A549 (cell line): ENCODE results near the gene CLEC20A. TPM values are rescaled to one million over a fixed set of nuclear protein-coding genes. Genes with fewer than 3 reads are reported as not detected.

ENCODE experiments used
- ATAC-seq, 2 experiments: fragments of 200-7000 bp in 1 of 2; fragments of >200 bp in 1 of 2; cut with Nextera tagmentation in 1 of 2; cut with Tn5 transposase in 1 of 2; 3 replicates each; pipeline versions ENCODE4 v1.8.0 to v1.9.1; 2018 to 2020; ENCODE audit warnings: mild to moderate bottlenecking in 1 of 2, moderate library complexity in 1 of 2
- CTCF ChIA-PET: fragments of 300-600 bp; sonication (Branson Sonifier 250); formaldehyde crosslinking; extraction: SDS; loops from one replicate; lab custom pipeline; 2021; ENCODE audit warnings: antibody characterized with exemption, inconsistent platforms; lab: Yijun Ruan, JAX
- POLR2A ChIA-PET: fragments of 350-600 bp; formaldehyde crosslinking; extraction: SDS; loops from one replicate; lab custom pipeline; 2021; ENCODE audit warnings: antibody characterized with exemption, inconsistent platforms; lab: Yijun Ruan, JAX
- DNase-seq, 2 experiments: peaks; one replicate each; pipeline versions ENCODE4 v3.0.0 to v3.0.0-alpha.2; 2011 to 2016; ENCODE audit warnings: low read depth in 1 of 2, low spot score in 1 of 2
- FAIRE-seq: peaks from 2 replicates; lab custom pipeline; 2011; peaks lifted over from hg19 to GRCh38; lab: Jason Lieb, UNC
- H3K27ac ChIP-seq, 2 experiments: fragments of >200 bp; sonication (Bioruptor Twin); formaldehyde crosslinking; 3 replicates each; pipeline ENCODE4 v1.5.1; 2016 to 2017
- H3K4me1 ChIP-seq: fragments of >200 bp; sonication (Bioruptor Twin); formaldehyde crosslinking; 3 replicates; pipeline ENCODE4 v1.6.1; 2016
- H3K4me2 ChIP-seq: fragments of >200 bp; sonication (Bioruptor Twin); formaldehyde crosslinking; 3 replicates; pipeline ENCODE4 v1.6.1; 2016
- H3K4me3 ChIP-seq: fragments of >200 bp; sonication (Bioruptor Twin); formaldehyde crosslinking; 3 replicates; pipeline ENCODE4 v1.5.1; 2016
- H3K9me3 ChIP-seq: fragments of >200 bp; sonication (Bioruptor Twin); formaldehyde crosslinking; 3 replicates; pipeline ENCODE4 v1.6.1; 2016
- BHLHE40 ChIP-seq: IDR thresholded peaks from 2 replicates; pipeline ENCODE4 v1.6.1; 2012; ENCODE audit warnings: low read depth, low read length, inconsistent platforms
- CHD4 ChIP-seq: fragments of 200-600 bp; sonication (generic); IDR thresholded peaks from 2 replicates; pipeline ENCODE4 v1.6.1; 2016; ENCODE audit warnings: antibody characterized with exemption, mild to moderate bottlenecking, borderline replicate concordance
- EHMT2 ChIP-seq: fragments of 200-600 bp; sonication (generic); IDR thresholded peaks from 2 replicates; pipeline ENCODE4 v1.6.1; 2016; ENCODE audit warnings: antibody characterized with exemption, low read depth, mild to moderate bottlenecking, moderate library complexity
- GATA3 ChIP-seq: IDR thresholded peaks from 2 replicates; pipeline ENCODE4 v1.6.1; 2012; ENCODE audit warnings: borderline replicate concordance
- HDAC2 ChIP-seq: fragments of 200-600 bp; sonication (generic); IDR thresholded peaks from 2 replicates; pipeline ENCODE4 v1.6.1; 2016
- HOXA7 ChIP-seq: fragments of 250-450 bp; sonication (Bioruptor Pico); IDR thresholded peaks from 2 replicates; pipeline ENCODE4 v1.5.0; 2020; ENCODE audit warnings: mild to moderate bottlenecking, moderate library complexity
- HOXB13 ChIP-seq: fragments of 250-450 bp; sonication (Bioruptor Pico); IDR thresholded peaks from 2 replicates; pipeline ENCODE4 v1.5.0; 2020; ENCODE audit warnings: low read depth, mild to moderate bottlenecking, moderate library complexity
- JUNB ChIP-seq: fragments of >200 bp; sonication (Bioruptor Twin); formaldehyde crosslinking; IDR thresholded peaks from 2 replicates; pipeline ENCODE4 v1.6.1; 2016
- KDM5A ChIP-seq: fragments of 200-600 bp; sonication (generic); IDR thresholded peaks from 2 replicates; pipeline ENCODE4 v1.6.1; 2016; ENCODE audit warnings: antibody characterized with exemption, mild to moderate bottlenecking
- MAFK ChIP-seq: fragments of 450-650 bp; IDR thresholded peaks from 2 replicates; pipeline ENCODE4 v1.6.1; 2014; ENCODE audit not compliant: partially characterized antibody
- NFE2L2 ChIP-seq: fragments of 150-350 bp; conservative IDR thresholded peaks from 2 replicates; pipeline ENCODE4 v1.6.1; 2014; ENCODE audit warnings: low read length
- NPAS2 ChIP-seq: fragments of 250-450 bp; sonication (Bioruptor Pico); IDR thresholded peaks from 2 replicates; pipeline ENCODE4 v1.8.0; 2022; ENCODE audit warnings: mild to moderate bottlenecking, moderate library complexity, borderline replicate concordance
- RCOR1 ChIP-seq: fragments of 150-350 bp; IDR thresholded peaks from 2 replicates; pipeline ENCODE4 v1.6.1; 2014; ENCODE audit warnings: antibody characterized with exemption, low read length, low read depth
- SMC3 ChIP-seq: fragments of >200 bp; sonication (Bioruptor Twin); formaldehyde crosslinking; IDR thresholded peaks from 3 replicates; pipeline ENCODE4 v1.6.1; 2018; ENCODE audit warnings: inconsistent platforms
- ZFP36 ChIP-seq: fragments of 450-650 bp; IDR thresholded peaks from 2 replicates; pipeline ENCODE4 v1.6.1; 2014; ENCODE audit warnings: borderline replicate concordance; ENCODE audit not compliant: partially characterized antibody
- WGBS: methylation state at CpG from one replicate; pipeline ENCODE4 v1.1.6; 2017; ENCODE audit errors: missing lambda C conversion rate; 5-methylcytosine and 5-hydroxymethylcytosine counted together
- polyA plus RNA-seq, 4 experiments: library from polyadenylated mRNA; depleted of rRNA in 3 of 4; stranded (reverse); fragments of >200 nt; fragmentation: RNase III in 1 of 4; extraction: RNeasy Plus Mini Kit Qiagen cat#74134 plus additional on column Dnase treatment in 1 of 4; gene quantifications; 2 replicates in 3 of 4; 3 replicates in 1 of 4; pipeline ENCODE4 v1.2.3, GENCODE V29; 2011 to 2017
- TF ChIP-seq, protein P1 (sequence below): fragments of 250-450 bp; sonication (Bioruptor Pico); IDR thresholded peaks from 2 replicates; pipeline ENCODE4 v1.5.0; 2021; ENCODE audit warnings: mild to moderate bottlenecking, moderate library complexity, borderline replicate concordance
- TF ChIP-seq, protein P2 (sequence below): fragments of 200-600 bp; sonication (generic); IDR thresholded peaks from 2 replicates; pipeline ENCODE4 v1.6.1; 2016; ENCODE audit warnings: antibody characterized with exemption, mild to moderate bottlenecking, moderate library complexity
- TF ChIP-seq, protein P3 (sequence below): IDR thresholded peaks from 2 replicates; pipeline ENCODE4 v1.6.1; 2012; ENCODE audit warnings: low read depth, borderline replicate concordance

CLEC20A gene
- polyA plus RNA-seq, 2 of the 4 experiments (the other 2 are of a cell fraction) = not detected

DNA sequence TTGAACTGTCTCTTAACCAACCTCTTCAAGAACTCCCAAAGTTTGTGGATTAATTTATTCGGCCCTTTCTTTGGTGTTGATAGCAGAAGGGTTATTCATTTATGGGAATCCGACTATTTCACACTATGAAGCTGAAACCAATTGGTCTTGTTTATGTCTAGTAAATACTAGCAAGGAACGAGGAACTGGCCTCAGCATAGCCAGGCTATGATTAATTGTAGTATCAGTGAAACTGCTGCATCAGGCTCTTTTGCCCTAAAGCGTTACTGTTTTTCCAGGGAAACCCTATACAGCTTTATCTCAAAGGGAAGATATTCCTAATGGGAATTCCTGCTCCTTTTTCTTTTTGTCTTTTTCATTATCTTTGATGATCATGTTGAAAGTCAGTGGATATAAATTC, 35.1 kb downstream of the CLEC20A start (continued):
- TF ChIP-seq ZFP36 = no peak

DNA sequence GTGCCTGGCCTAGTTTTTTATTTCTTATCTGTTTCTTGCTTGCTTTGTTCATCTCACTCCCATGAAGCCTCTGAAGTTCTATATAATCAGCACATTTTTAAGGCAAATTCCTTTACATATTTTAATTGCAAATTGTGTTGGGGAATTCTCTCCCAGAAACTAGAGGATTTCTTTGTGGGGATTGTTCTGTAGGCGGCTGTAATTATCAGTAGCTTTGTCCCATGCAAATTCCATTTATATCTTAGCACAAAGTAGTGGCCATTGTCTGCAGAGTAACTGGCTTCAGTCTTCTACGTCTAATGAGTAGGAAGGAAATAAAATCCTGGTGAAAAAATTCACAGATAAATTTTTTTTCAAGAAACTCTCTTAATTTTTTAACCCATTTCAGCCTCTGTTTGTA, 35.7 kb downstream of the CLEC20A start:
- H3K27ac ChIP-seq = no peak overlapping the region
- H3K9me3 ChIP-seq = no peaks in the 10 kb centered on the region
- WGBS = 88% methylated on average over 2 of the region's 2 CpGs
- H3K4me2 ChIP-seq = no peak overlapping the region
- FAIRE-seq = no peak
- TF ChIP-seq HDAC2 (no peak), KDM5A (no peak), SMC3 (no peak), GATA3 (no peak), BHLHE40 (no peak), JUNB (no peak), HOXA7 (CRISPR knock-in tag) (no peak)
- TF ChIP-seq, protein P1, sequence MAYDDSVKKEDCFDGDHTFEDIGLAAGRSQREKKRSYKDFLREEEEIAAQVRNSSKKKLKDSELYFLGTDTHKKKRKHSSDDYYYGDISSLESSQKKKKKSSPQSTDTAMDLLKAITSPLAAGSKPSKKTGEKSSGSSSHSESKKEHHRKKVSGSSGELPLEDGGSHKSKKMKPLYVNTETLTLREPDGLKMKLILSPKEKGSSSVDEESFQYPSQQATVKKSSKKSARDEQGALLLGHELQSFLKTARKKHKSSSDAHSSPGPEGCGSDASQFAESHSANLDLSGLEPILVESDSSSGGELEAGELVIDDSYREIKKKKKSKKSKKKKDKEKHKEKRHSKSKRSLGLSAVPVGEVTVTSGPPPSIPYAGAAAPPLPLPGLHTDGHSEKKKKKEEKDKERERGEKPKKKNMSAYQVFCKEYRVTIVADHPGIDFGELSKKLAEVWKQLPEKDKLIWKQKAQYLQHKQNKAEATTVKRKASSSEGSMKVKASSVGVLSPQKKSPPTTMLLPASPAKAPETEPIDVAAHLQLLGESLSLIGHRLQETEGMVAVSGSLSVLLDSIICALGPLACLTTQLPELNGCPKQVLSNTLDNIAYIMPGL (CRISPR knock-in tag) = no peak
- H3K4me3 ChIP-seq = no peak overlapping the region
- ATAC-seq = no peak
- H3K4me1 ChIP-seq = no peaks in the 10 kb centered on the region
- no peak for DNase-seq
- ChIA-PET POLR2A (no interaction called here), CTCF (no interaction called here)

DNA sequence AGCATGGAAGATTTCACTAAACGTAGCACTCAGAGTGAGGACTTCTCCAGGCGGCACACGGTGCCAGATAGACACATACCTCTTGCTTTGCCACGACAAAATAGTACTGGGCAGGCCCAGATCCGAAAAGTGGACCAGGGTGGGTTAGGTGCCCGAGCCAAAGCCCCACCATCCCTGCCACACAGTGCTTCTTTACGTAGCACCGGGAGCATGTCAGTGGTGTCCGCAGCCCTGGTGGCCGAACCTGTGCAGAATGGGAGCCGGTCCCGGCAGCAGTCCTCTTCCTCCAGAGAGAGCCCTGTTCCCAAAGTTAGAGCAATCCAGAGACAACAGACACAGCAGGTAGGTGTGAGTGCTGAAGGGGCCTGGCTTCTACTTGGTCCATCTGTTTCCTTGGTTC, 38.6 kb downstream of the CLEC20A start:
- H3K4me3 ChIP-seq = no peak overlapping the region
- ChIA-PET POLR2A (no interaction called here), CTCF (no interaction called here)
- no peak for DNase-seq
- ATAC-seq = no peak
- 88% methylated on average over 12 of the region's 12 CpGs for WGBS
- no peaks in the 10 kb centered on the region for H3K4me1 ChIP-seq
- H3K4me2 ChIP-seq = no peak overlapping the region
- no peak for FAIRE-seq
- no peak overlapping the region for H3K27ac ChIP-seq
- no peak for TF ChIP-seq CHD4
- TF ChIP-seq NPAS2 (CRISPR knock-in tag) = no peak
- no peak for TF ChIP-seq HOXB13 (CRISPR knock-in tag)
- no peak for TF ChIP-seq RCOR1
- TF ChIP-seq, protein P2, sequence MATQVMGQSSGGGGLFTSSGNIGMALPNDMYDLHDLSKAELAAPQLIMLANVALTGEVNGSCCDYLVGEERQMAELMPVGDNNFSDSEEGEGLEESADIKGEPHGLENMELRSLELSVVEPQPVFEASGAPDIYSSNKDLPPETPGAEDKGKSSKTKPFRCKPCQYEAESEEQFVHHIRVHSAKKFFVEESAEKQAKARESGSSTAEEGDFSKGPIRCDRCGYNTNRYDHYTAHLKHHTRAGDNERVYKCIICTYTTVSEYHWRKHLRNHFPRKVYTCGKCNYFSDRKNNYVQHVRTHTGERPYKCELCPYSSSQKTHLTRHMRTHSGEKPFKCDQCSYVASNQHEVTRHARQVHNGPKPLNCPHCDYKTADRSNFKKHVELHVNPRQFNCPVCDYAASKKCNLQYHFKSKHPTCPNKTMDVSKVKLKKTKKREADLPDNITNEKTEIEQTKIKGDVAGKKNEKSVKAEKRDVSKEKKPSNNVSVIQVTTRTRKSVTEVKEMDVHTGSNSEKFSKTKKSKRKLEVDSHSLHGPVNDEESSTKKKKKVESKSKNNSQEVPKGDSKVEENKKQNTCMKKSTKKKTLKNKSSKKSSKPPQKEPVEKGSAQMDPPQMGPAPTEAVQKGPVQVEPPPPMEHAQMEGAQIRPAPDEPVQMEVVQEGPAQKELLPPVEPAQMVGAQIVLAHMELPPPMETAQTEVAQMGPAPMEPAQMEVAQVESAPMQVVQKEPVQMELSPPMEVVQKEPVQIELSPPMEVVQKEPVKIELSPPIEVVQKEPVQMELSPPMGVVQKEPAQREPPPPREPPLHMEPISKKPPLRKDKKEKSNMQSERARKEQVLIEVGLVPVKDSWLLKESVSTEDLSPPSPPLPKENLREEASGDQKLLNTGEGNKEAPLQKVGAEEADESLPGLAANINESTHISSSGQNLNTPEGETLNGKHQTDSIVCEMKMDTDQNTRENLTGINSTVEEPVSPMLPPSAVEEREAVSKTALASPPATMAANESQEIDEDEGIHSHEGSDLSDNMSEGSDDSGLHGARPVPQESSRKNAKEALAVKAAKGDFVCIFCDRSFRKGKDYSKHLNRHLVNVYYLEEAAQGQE = no peak
- TF ChIP-seq, protein P3, sequence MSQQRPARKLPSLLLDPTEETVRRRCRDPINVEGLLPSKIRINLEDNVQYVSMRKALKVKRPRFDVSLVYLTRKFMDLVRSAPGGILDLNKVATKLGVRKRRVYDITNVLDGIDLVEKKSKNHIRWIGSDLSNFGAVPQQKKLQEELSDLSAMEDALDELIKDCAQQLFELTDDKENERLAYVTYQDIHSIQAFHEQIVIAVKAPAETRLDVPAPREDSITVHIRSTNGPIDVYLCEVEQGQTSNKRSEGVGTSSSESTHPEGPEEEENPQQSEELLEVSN = no peak
- no peak for TF ChIP-seq EHMT2
- no peak for TF ChIP-seq NFE2L2
- TF ChIP-seq MAFK = no peak
- TF ChIP-seq, all 56 proteins: peak for 0
- H3K9me3 ChIP-seq = no peaks in the 10 kb centered on the region
